ENCODE measurements around the gene WDR27. TPM values are rescaled to one million over a fixed set of nuclear protein-coding genes. Genes with fewer than 3 reads are reported as not detected.

The WDR27 gene
- polyA plus RNA-seq, 2 of the 4 experiments (the other 2 are of a cell fraction), result 18.9 to 36.1 TPM

DNA sequence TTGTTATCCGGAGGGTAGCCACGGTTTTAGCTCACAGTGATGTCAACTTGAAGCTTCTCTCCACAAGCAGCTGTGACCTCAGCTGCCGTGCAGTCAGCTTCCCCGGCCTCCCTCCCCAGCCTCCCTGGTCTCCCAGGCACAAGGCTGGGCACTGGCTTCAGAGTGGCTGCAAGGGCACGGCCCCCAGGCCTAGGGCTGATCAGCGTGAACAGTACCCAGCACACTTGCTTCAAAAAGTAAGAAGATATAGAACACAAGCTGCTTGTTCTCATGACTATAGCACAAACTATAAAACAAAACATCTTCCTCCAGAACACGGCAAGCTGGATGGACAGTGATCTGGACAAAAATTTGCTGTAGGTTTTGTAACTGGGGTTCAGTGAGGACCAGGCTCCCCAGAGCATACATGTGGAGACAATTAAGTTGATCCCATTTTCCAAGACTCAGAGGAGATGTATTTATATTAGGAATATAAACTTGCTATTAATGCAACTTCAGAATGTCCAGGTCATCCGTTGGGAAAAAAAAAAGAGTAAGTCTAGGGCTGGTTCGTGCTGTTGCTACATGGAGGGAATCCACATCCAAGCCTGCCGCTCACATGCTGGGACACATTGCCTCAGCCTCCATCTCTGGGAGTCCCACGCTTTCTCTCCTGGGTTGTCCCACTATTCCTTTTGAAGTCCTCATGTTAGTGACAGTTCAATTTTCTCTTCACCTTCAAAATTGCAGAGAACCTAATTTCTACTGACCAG lies 248.8 kb downstream of the WDR27 start:
- TF ChIP-seq SREBF2 (IDR thresholded peaks at IDR 0.05) (no peak), CBX8 (IDR thresholded peaks at IDR 0.05) (no peak), CHD4 (IDR thresholded peaks at IDR 0.05; ENCODE audit: borderline replicate concordance) (no peak), KDM1A (IDR thresholded peaks at IDR 0.05; ENCODE audit: low read depth) (no peak), HOXB13 (CRISPR knock-in tag; IDR thresholded peaks at IDR 0.05; ENCODE audit: low read depth) (no peak), CHD2 (IDR thresholded peaks at IDR 0.05; ENCODE audit: low read length, partially characterized antibody) (no peak), ZSCAN20 (CRISPR knock-in tag; IDR thresholded peaks at IDR 0.05) (no peak), CEBPB (IDR thresholded peaks at IDR 0.05) (no peak), RARB (CRISPR knock-in tag; IDR thresholded peaks at IDR 0.05) (no peak)
- TF ChIP-seq, protein P1, sequence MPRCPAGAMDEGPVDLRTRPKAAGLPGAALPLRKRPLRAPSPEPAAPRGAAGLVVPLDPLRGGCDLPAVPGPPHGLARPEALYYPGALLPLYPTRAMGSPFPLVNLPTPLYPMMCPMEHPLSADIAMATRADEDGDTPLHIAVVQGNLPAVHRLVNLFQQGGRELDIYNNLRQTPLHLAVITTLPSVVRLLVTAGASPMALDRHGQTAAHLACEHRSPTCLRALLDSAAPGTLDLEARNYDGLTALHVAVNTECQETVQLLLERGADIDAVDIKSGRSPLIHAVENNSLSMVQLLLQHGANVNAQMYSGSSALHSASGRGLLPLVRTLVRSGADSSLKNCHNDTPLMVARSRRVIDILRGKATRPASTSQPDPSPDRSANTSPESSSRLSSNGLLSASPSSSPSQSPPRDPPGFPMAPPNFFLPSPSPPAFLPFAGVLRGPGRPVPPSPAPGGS (IDR thresholded peaks at IDR 0.05), result no peak
- Histone ChIP-seq H3K4me1 (no peaks in the 10 kb centered on the region), H3K27ac (no peak overlapping the region), H3K4me2 (no peak overlapping the region), H3K9me3 (no peaks in the 10 kb centered on the region), H3K4me3 (no peak overlapping the region)
- WGBS (ENCODE audit: missing lambda C conversion rate), result 66% methylated on average over 10 of the region's 11 CpGs
- FAIRE-seq, result no peak
- ChIA-PET CTCF (no interaction called here), POLR2A (no interaction called here)
- no peak for DNase-seq (ENCODE audit: low read depth in 1 of 2, low spot score in 1 of 2)
- no peak for ATAC-seq

DNA sequence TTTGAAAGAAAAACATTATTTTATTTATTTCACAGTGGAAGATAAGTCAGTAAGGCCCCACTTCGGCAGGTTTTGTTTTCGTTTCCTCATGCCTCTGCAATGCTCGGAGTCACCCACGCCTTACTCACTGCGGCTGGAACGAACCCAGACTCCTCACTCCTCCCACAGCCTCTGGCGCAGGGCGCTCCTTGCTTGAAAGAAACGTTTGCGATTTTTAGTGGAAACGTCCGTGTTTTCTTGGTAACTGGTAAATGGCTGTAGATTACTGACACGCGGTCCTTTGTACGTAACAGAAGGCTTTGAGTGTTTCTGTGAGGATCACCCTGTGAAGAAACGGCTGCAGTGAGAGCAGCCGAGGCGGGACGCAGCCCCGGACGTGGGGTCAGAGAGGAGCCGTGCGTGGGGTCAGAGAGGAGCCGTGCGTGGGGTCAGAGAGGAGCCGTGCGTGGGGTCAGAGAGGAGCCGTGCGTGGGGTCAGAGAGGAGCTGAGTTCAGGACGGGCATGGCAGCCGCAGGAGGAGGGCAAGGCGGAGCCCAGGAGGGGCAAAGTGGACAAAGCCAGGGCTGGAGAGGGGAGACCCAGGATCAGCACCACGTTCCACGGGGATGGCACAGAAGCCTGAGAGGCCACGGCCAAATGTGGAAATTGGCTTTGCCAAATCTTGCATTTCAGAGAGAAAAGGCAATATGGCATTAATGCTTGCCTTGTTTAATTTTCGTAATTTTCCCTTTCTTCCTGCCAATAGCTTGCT lies 249.5 kb downstream of the WDR27 start:
- CTCF ChIA-PET, result no interaction called here
- no peak overlapping the region for H3K4me3 ChIP-seq

More for the DNA sequence above, 249.5 kb downstream of the WDR27 start:
- POLR2A ChIA-PET, result no interaction called here
- Histone ChIP-seq H3K9me3 (no peaks in the 10 kb centered on the region), H3K4me2 (no peak overlapping the region), H3K4me1 (no peaks in the 10 kb centered on the region), H3K27ac (no peak overlapping the region)
- WGBS (ENCODE audit: missing lambda C conversion rate), result 82% methylated on average over 36 of the region's 36 CpGs
- FAIRE-seq (no peak), ATAC-seq (no peak), DNase-seq (ENCODE audit: low read depth in 1 of 2, low spot score in 1 of 2) (no peak)
- TF ChIP-seq RNF2 (IDR thresholded peaks at IDR 0.05; ENCODE audit: borderline replicate concordance, low read depth) (no peak), RFX5 (IDR thresholded peaks at IDR 0.05) (no peak), KDM5A (IDR thresholded peaks at IDR 0.05) (no peak), TP53 (CRISPR knock-in tag; IDR thresholded peaks at IDR 0.05) (no peak), ZFP36 (IDR thresholded peaks at IDR 0.05; ENCODE audit: borderline replicate concordance, partially characterized antibody) (no peak), KDM1A (IDR thresholded peaks at IDR 0.05; ENCODE audit: low read depth) (no peak)
- TF ChIP-seq, protein P1 (IDR thresholded peaks at IDR 0.05), result no peak
- TF ChIP-seq, protein P2, sequence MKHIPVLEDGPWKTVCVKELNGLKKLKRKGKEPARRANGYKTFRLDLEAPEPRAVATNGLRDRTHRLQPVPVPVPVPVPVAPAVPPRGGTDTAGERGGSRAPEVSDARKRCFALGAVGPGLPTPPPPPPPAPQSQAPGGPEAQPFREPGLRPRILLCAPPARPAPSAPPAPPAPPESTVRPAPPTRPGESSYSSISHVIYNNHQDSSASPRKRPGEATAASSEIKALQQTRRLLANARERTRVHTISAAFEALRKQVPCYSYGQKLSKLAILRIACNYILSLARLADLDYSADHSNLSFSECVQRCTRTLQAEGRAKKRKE (CRISPR knock-in tag; IDR thresholded peaks at IDR 0.05; ENCODE audit: low read depth), result no peak
- TF ChIP-seq, protein P3, sequence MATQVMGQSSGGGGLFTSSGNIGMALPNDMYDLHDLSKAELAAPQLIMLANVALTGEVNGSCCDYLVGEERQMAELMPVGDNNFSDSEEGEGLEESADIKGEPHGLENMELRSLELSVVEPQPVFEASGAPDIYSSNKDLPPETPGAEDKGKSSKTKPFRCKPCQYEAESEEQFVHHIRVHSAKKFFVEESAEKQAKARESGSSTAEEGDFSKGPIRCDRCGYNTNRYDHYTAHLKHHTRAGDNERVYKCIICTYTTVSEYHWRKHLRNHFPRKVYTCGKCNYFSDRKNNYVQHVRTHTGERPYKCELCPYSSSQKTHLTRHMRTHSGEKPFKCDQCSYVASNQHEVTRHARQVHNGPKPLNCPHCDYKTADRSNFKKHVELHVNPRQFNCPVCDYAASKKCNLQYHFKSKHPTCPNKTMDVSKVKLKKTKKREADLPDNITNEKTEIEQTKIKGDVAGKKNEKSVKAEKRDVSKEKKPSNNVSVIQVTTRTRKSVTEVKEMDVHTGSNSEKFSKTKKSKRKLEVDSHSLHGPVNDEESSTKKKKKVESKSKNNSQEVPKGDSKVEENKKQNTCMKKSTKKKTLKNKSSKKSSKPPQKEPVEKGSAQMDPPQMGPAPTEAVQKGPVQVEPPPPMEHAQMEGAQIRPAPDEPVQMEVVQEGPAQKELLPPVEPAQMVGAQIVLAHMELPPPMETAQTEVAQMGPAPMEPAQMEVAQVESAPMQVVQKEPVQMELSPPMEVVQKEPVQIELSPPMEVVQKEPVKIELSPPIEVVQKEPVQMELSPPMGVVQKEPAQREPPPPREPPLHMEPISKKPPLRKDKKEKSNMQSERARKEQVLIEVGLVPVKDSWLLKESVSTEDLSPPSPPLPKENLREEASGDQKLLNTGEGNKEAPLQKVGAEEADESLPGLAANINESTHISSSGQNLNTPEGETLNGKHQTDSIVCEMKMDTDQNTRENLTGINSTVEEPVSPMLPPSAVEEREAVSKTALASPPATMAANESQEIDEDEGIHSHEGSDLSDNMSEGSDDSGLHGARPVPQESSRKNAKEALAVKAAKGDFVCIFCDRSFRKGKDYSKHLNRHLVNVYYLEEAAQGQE (IDR thresholded peaks at IDR 0.05), result no peak
